Endothelial cell of umbilical vein (primary cell): ENCODE data around the gene DCP2.

ENCODE experiments used
- EZH2 ChIP-seq: IDR thresholded peaks from 2 replicates; pipeline ENCODE4 v1.6.1; 2012; ENCODE audit warnings: borderline replicate concordance, low read depth, mild to moderate bottlenecking, moderate library complexity, low read length, inconsistent platforms; ENCODE audit not compliant: severe bottlenecking
- JUN ChIP-seq: IDR thresholded peaks from 2 replicates; pipeline ENCODE4 v1.6.1; 2011; ENCODE audit warnings: borderline replicate concordance, low read depth; ENCODE audit not compliant: insufficient read length, insufficient read depth
- POLR2A ChIP-seq: IDR thresholded peaks from 2 replicates; pipeline ENCODE4 v1.6.1; 2012; ENCODE audit warnings: low read depth, mild to moderate bottlenecking, control low read depth, low read length
- POLR2AphosphoS5 ChIP-seq: IDR thresholded peaks from 2 replicates; pipeline ENCODE4 v1.6.1; 2012; ENCODE audit warnings: low read depth, mild to moderate bottlenecking, control low read depth, low read length, moderate library complexity; ENCODE audit not compliant: insufficient read depth
- TF ChIP-seq, protein P1 (sequence below), 2 donors: IDR thresholded peaks; 1 replicate in 1 of 2; 2 replicates in 1 of 2; pipeline ENCODE4 v1.5.1; 2011; ENCODE audit warnings: low read length in 2 of 2, mild to moderate bottlenecking in 2 of 2, moderate library complexity in 2 of 2, control low read depth in 1 of 2, inconsistent platforms in 1 of 2, low read depth in 1 of 2; ENCODE audit not compliant: insufficient read depth in 1 of 2; ENCODE audit errors: extremely low read depth in 1 of 2

DNA sequence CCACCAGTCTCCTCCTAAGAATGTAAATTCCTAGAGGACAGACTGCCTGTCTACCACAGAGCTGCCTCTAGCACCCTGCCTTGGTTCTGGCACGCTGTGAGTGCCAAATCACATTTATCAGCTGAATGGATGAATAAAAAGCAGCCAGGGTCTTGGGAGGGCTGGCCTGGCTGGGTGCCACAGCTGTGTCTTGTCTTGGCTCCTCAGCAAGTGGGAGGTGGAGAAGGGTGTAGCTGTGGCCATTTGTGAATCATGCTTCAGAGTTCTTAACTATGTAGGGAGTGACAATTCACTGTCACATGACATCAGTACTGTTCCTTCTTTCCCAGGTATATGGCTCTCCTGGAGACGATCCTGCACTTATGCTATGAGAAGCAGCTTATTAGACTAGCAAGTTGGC lies 70.6 kb downstream of the DCP2 start:
- TF ChIP-seq POLR2AphosphoS5: no peak
- TF ChIP-seq, protein P1, sequence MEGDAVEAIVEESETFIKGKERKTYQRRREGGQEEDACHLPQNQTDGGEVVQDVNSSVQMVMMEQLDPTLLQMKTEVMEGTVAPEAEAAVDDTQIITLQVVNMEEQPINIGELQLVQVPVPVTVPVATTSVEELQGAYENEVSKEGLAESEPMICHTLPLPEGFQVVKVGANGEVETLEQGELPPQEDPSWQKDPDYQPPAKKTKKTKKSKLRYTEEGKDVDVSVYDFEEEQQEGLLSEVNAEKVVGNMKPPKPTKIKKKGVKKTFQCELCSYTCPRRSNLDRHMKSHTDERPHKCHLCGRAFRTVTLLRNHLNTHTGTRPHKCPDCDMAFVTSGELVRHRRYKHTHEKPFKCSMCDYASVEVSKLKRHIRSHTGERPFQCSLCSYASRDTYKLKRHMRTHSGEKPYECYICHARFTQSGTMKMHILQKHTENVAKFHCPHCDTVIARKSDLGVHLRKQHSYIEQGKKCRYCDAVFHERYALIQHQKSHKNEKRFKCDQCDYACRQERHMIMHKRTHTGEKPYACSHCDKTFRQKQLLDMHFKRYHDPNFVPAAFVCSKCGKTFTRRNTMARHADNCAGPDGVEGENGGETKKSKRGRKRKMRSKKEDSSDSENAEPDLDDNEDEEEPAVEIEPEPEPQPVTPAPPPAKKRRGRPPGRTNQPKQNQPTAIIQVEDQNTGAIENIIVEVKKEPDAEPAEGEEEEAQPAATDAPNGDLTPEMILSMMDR (IDR thresholded peaks at IDR 0.05; ENCODE audit: extremely low read depth in 1 of 2, insufficient read depth in 1 of 2, low read depth in 1 of 2, low read length in 2 of 2): no peak
- no peak for TF ChIP-seq POLR2A
- no peak for TF ChIP-seq EZH2
- TF ChIP-seq JUN: no peak
